Thymus (tissue), 11 donors: ENCODE measurements around the gene BSG. TPM values are rescaled to one million over a fixed set of nuclear protein-coding genes. Genes with fewer than 3 reads are reported as not detected.
A peak's percentile ranks its signal among the peaks of the same experiment; 100 is the strongest.
"Not testable (repeated sequence)": the region's sequence is repeated elsewhere in the genome, so short reads cannot be mapped to it uniquely, and the experiment has no call there.

Source experiments
- DNase-seq, 9 donors: peaks; one replicate each; pipeline ENCODE4 v3.0.0-alpha.2; 2013; ENCODE audit warnings: low spot score in 9 of 9, low read depth in 6 of 9, missing footprints in 1 of 9
- H3K27ac ChIP-seq, 2 donors: one replicate each; pipeline ENCODE4 v1.5.1; 2013; ENCODE audit warnings: control low read depth in 1 of 2, low read depth in 1 of 2, low read length in 1 of 2, mild to moderate bottlenecking in 1 of 2, moderate library complexity in 1 of 2
- H3K27me3 ChIP-seq, 2 donors: one replicate each; pipeline ENCODE4 v1.5.1; 2013; ENCODE audit warnings: low read length in 1 of 2; ENCODE audit not compliant: control insufficient read depth in 2 of 2, insufficient read depth in 1 of 2
- H3K36me3 ChIP-seq, 2 donors: one replicate each; pipeline ENCODE4 v1.5.1; 2013; ENCODE audit warnings: low read length in 1 of 2, mild to moderate bottlenecking in 1 of 2, moderate library complexity in 1 of 2; ENCODE audit not compliant: control insufficient read depth in 2 of 2, insufficient read depth in 2 of 2
- H3K4me1 ChIP-seq, 2 donors: one replicate each; pipeline ENCODE4 v1.5.1; 2013; ENCODE audit warnings: low read length in 2 of 2; ENCODE audit not compliant: control insufficient read depth in 2 of 2, insufficient read depth in 2 of 2
- H3K4me3 ChIP-seq, 2 donors: one replicate each; pipeline ENCODE4 v1.5.1; 2013; ENCODE audit warnings: low read length in 2 of 2, control low read depth in 1 of 2, mild to moderate bottlenecking in 1 of 2
- H3K9me3 ChIP-seq, 2 donors: one replicate each; pipeline ENCODE4 v1.5.1; 2013; ENCODE audit warnings: low read length in 1 of 2, mild to moderate bottlenecking in 1 of 2; ENCODE audit not compliant: control insufficient read depth in 2 of 2, insufficient read depth in 1 of 2
- WGBS: extraction: QIAGEN DNeasy Blood & Tissue Kit; methylation state at CpG from one replicate; pipeline ENCODE4 v1.1.7; 2013; 5-methylcytosine and 5-hydroxymethylcytosine counted together
- polyA plus RNA-seq: library from polyadenylated mRNA; stranded (reverse); fragments of 200-250 nt; gene quantifications from one replicate; pipeline ENCODE4 v1.2.3, GENCODE V29; 2013
- total RNA-seq: library from RNA; stranded (reverse); fragments of 120-200 nt; gene quantifications from one replicate; pipeline ENCODE4 v1.2.4, GENCODE V29; 2013
- donor health status: healthy.

BSG gene
- total and polyA plus RNA-seq, 2 donors: 141 to 155 TPM

DNA sequence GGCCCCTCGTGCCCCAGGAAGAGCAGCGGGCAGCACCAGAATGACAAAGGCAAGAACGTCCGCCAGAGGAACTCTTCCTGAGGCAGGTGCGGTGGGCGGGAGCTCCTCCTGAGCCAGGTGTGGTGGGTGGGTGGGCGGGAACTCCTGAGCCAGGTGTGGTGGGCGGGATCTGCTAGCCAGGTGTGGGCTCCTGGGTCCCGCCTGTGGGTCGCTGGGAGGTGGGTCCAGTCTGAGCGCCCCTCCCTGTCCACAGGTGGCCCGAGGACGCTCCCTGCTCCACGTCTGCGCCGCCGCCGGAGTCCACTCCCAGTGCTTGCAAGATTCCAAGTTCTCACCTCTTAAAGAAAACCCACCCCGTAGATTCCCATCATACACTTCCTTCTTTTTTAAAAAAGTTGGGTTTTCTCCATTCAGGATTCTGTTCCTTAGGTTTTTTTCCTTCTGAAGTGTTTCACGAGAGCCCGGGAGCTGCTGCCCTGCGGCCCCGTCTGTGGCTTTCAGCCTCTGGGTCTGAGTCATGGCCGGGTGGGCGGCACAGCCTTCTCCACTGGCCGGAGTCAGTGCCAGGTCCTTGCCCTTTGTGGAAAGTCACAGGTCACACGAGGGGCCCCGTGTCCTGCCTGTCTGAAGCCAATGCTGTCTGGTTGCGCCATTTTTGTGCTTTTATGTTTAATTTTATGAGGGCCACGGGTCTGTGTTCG lies 10.3 kb downstream of the BSG start:
- WGBS: 98% methylated on average over 31 of the region's 31 CpGs
- Histone ChIP-seq H3K36me3 (peaks cover 45 to 49% of the 10 kb centered on the region in 2 donors), H3K27ac (no peak overlapping the region), H3K27me3 (peaks cover 10 to 28% of the 10 kb centered on the region in 2 donors), H3K4me1 (no peaks in the 10 kb centered on the region), H3K4me3 (no peak overlapping the region), H3K9me3 (no peaks in the 10 kb centered on the region)
- DNase-seq: no peak

DNA sequence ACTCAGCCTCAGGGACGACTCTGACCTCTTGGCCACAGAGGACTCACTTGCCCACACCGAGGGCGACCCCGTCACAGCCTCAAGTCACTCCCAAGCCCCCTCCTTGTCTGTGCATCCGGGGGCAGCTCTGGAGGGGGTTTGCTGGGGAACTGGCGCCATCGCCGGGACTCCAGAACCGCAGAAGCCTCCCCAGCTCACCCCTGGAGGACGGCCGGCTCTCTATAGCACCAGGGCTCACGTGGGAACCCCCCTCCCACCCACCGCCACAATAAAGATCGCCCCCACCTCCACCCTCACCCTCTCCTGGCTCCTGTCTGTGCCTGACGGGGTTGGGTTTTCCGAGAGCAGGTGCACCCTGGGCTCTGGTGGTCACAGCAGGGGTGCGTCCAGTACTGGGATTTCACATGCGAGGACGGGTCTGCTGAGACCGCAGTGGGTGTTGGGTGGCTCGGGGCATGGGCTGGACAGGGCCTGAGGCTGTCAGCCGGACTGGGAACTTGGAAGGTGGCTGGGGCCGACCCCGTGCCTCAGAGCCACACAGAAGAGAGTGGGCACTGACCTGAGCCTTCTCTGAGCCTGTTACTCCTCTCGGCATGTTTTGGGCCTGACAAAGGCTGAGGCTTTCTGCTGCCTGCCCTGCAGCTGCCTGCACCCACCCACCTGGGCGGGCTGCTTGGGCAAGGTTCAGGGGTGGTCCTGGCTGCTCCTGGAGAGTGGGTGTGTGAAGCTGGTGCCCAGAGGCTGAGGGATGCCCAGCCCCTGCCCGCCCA lies 11.0 kb downstream of the BSG start:
- H3K27ac ChIP-seq: no peak overlapping the region
- WGBS: 96% methylated on average over 27 of the region's 27 CpGs
- H3K27me3 ChIP-seq: peaks cover 18 to 35% of the 10 kb centered on the region in 2 donors
- H3K4me3 ChIP-seq: no peak overlapping the region
- DNase-seq: no peak
- H3K36me3 ChIP-seq: peaks cover 39 to 45% of the 10 kb centered on the region in 2 donors
- no peaks in the 10 kb centered on the region for H3K9me3 ChIP-seq
- H3K4me1 ChIP-seq: no peaks in the 10 kb centered on the region

DNA sequence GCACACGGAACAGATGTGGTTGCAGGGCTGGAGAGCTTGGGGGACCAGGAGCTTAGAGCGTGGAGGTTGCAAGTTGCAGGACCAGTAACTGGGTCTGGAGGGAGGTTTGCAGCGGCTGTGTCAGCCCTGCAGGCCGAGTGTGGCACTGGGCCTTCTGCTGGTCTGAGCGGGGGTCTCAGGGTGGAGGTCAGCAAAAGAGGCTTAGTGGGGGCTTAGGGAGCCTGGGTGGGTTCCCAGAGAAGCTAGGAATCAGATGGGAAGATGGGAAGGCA lies 11.5 kb downstream of the BSG start:
- 96% methylated on average over 5 of the region's 5 CpGs for WGBS
- no peak overlapping the region for H3K4me3 ChIP-seq
- peaks cover 23 to 40% of the 10 kb centered on the region in 2 donors for H3K27me3 ChIP-seq
- no peak for DNase-seq
- H3K27ac ChIP-seq: no peak overlapping the region
- H3K36me3 ChIP-seq: peaks cover 37 to 44% of the 10 kb centered on the region in 2 donors
- peaks cover 0 to 2% of the 10 kb centered on the region in 2 donors for H3K9me3 ChIP-seq
- no peaks in the 10 kb centered on the region for H3K4me1 ChIP-seq

DNA sequence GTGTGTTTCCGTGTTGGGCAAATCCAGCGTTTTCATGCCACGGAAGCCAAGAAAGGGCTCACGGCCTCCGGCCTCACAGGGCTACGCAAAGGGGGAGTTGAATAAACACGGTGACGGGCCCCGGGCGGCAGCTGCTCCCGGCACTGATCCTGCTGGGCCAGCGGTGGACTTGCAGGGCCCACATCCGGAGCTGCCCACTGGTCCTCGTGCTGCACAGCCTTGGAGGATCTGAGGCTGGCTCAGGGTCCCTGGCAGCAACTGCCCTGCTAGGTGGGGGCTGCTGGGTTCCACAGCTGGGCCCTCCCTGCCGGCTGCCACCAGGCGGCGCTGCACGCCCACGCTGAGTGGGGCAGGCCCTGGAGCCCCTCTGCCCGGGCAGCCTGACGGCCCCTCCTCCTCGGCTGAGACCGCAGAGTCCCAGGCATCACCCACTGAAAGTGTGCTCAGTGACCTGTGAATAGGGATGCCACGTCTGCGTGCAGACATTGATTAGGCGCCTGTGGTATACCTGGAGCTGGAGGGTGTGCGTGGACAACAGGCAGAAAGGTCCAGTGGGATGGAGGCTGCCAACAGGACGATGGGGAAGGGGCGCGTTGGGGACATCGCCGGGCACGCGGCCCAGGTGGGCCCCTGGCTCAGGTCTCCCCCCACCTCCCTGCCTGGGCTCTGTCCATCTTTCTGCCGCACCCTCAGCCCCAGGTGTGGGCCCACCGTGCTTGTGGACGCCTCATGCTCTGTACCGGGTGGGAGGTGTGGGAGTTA lies 12.0 kb downstream of the BSG start:
- Histone ChIP-seq H3K9me3 (peaks cover 0 to 4% of the 10 kb centered on the region in 2 donors), H3K4me1 (peaks cover 0 to 4% of the 10 kb centered on the region in 2 donors), H3K27me3 (peaks cover 28 to 45% of the 10 kb centered on the region in 2 donors), H3K36me3 (peaks cover 31 to 39% of the 10 kb centered on the region in 2 donors), H3K4me3 (no peak overlapping the region), H3K27ac (no peak overlapping the region)
- peak in 7 of 9 donors; percentile 29 to 72 (median 50) for DNase-seq
- WGBS: 49% methylated on average over 38 of the region's 38 CpGs

DNA sequence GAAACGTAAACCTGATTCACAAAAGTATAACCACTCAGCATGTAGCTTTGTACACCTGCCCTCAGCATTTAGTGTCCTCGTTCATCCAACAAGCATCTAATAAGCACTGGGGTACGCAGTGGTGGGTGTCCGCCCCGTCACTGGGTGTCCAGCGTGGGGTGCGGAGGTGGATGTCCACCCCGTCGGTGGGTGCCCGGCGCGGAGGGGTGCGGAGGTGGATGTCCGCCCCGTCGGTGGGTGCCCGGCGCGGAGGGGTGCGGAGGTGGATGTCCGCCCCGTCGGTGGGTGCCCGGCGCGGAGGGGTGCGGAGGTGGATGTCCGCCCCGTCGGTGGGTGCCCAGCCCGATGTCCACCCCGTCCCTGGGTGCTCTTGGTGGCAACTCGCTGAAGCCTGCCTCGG lies 12.8 kb downstream of the BSG start:
- H3K4me3 ChIP-seq, DNase-seq, H3K9me3 ChIP-seq, H3K4me1 ChIP-seq, H3K27ac ChIP-seq: not testable (repeated sequence)
- 90% methylated on average over 34 of the region's 34 CpGs for WGBS
- Histone ChIP-seq H3K36me3 (peaks cover 25 to 31% of the 10 kb centered on the region in 2 donors), H3K27me3 (peaks cover 30 to 47% of the 10 kb centered on the region in 2 donors)

DNA sequence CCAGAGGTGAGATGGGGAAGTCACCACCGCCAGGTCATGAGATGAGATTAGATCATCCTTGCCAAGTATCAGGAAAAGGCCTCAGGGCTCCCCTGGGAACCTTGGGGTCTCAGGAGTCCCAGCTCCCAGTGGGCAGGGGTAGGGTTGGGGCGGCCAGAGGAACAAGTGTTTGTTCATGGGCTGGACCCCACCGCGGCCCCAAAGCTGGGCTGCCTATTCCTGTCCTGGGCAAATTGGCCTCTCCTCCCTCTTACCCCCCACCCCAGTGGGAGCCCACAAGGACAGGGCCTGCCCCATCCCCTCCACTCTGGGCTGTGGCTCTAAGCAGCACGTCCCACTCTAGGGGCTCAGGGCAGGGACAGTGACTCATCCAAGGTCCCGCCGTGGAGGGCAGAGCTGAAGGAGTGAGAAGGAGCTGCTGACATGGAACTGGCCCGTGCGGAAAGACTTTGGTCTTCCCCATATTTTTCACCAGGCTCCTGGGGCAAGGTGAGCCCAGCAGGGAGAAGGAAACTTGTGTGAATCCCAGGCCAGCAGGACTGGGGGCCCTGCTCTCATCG lies 13.2 kb downstream of the BSG start:
- Histone ChIP-seq H3K27me3 (peaks cover 33 to 51% of the 10 kb centered on the region in 2 donors), H3K9me3 (peaks cover 0 to 4% of the 10 kb centered on the region in 2 donors), H3K4me1 (peaks cover 0 to 4% of the 10 kb centered on the region in 2 donors), H3K27ac (no peak overlapping the region), H3K4me3 (no peak overlapping the region), H3K36me3 (peaks cover 20 to 27% of the 10 kb centered on the region in 2 donors)
- no peak for DNase-seq
- WGBS: 88% methylated on average over 10 of the region's 10 CpGs

DNA sequence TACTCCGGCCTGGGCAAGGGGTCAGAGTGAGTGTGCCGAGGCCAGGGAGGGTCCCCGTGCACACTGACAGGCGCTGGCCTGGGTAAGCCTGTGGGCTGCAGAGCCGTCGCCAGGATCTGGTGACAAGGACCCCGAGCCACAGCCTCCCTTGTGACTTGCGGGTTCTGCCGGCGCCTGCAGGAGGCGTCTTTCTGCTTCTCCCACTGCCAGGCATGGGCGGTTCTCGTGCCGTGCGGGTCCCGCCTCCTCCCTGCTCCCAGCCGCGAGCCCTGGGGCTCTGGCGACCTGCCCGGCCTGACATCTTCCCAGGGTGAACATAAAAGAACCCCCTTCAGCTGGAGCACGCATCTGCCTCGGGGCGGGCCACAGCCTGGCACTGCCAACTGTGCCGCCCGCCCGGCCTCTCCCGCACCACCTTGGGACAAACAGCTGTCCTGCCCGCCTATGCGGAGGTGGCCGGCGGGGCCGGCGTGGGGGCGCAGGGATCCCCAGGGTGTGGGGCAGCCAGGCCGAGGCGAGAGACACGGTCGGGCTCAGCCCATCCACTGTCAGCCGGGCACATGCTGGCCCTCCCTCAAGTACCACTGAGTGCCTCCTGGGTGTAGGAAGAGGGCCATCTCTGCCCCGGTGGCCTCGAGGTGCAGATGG lies 15.8 kb downstream of the BSG start:
- peaks cover 0 to 4% of the 10 kb centered on the region in 2 donors for H3K36me3 ChIP-seq
- peaks cover 0 to 4% of the 10 kb centered on the region in 2 donors for H3K4me1 ChIP-seq
- no peak overlapping the region for H3K27ac ChIP-seq
- peaks cover 0 to 4% of the 10 kb centered on the region in 2 donors for H3K9me3 ChIP-seq
- DNase-seq: peak in 1 of 9 donors; percentile 46
- H3K27me3 ChIP-seq: peaks cover 55 to 77% of the 10 kb centered on the region in 2 donors
- H3K4me3 ChIP-seq: no peak overlapping the region
- 12% methylated on average over 41 of the region's 41 CpGs for WGBS

DNA sequence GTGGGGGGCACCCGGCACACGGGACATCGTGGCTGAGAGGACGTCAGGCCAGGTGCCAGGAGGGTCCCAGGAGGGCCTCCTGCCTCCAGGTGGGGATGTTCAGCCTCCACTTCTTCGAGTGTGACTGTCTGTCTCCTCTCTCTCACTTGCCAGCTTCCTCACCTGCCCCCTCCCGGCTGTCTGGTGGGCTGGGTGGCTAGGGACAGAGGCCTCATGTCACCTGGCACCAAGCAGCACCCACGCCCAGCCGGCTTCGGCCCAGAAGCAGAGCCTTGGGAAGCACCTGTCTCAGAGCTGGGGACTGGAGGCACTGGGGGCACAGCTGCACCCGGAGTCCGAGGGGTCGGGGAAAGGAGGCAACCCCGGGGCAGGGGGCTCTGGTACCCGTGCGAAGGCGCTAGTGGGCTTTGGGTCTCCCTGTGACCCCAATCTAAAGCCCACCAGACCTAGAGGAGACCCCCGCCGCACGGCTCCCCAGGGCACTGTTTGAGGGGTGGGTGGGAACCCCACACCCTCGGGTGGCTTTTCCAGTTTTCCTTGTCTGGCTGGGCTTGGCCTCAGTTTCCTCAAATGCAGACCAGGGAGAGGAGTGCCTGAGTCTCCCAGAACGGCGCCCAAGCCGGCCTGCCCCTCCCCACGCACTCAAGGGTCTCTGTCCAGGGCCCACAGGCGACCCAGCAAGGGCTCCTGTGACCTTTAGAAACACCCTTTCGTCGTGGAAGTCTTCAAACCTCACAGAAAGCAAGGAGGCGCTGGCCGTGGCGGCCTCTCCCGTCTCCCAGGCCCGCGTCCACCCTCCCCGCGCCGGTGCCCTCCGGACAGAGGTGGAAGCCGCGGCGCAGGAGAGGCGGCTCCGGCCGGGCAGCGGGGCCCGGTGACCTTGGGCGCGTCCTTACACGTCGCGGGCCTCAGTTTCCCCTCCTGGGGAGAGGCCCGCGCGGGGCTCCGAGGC lies 16.6 kb downstream of the BSG start:
- peaks cover 55 to 85% of the 10 kb centered on the region in 2 donors for H3K27me3 ChIP-seq
- H3K9me3 ChIP-seq: peaks cover 0 to 4% of the 10 kb centered on the region in 2 donors
- no peak overlapping the region for H3K27ac ChIP-seq
- 21% methylated on average over 54 of the region's 54 CpGs for WGBS
- DNase-seq: no peak
- peaks cover 0 to 4% of the 10 kb centered on the region in 2 donors for H3K4me1 ChIP-seq
- peak overlapping the region in 1 of 2 donors; percentile 45 for H3K4me3 ChIP-seq
- no peaks in the 10 kb centered on the region for H3K36me3 ChIP-seq
